Measurements from ENCODE around the gene ARL15. TPM values are rescaled to one million over a fixed set of nuclear protein-coding genes. Genes with fewer than 3 reads are reported as not detected.

ARL15 gene
- total RNA-seq, 2 donors from 2014 or later: 11.4 to 22.8 TPM

GRCh38 chr5:54326662-54327270 is 16.4 kb upstream of the ARL15 start:
- Histone ChIP-seq H3K9me3 (no peaks in the 10 kb centered on the region), H3K4me1 (no peaks in the 10 kb centered on the region), H3K27ac (no peak overlapping the region), H3K4me3 (no peak overlapping the region), H3K27me3 (no peaks in the 10 kb centered on the region), H3K36me3 (no peaks in the 10 kb centered on the region)
- DNase-seq (ENCODE audit: low spot score): no peak
- no peak for TF ChIP-seq CTCF (IDR thresholded peaks at IDR 0.05)

- Histone ChIP-seq H3K9me3 (no peaks in the 10 kb centered on the region), H3K4me3 (no peak overlapping the region), H3K27ac (no peak overlapping the region), H3K27me3 (no peaks in the 10 kb centered on the region), H3K36me3 (no peaks in the 10 kb centered on the region), H3K4me1 (no peaks in the 10 kb centered on the region)
- DNase-seq (ENCODE audit: low spot score): no peak
- no peak for TF ChIP-seq CTCF (IDR thresholded peaks at IDR 0.05)
These were observed 15.4 kb upstream of the ARL15 start for GRCh38 chr5:54325610-54326311.

GRCh38 chr5:54325272-54325609 is 14.9 kb upstream of the ARL15 start:
- Histone ChIP-seq H3K9me3 (no peaks in the 10 kb centered on the region), H3K36me3 (no peaks in the 10 kb centered on the region), H3K4me3 (no peak overlapping the region), H3K27ac (no peak overlapping the region), H3K4me1 (no peaks in the 10 kb centered on the region), H3K27me3 (no peaks in the 10 kb centered on the region)
- no peak for DNase-seq (ENCODE audit: low spot score)
- TF ChIP-seq CTCF (IDR thresholded peaks at IDR 0.05): no peak

GRCh38 chr5:54324651-54325271 is 14.4 kb upstream of the ARL15 start:
- DNase-seq (ENCODE audit: low spot score): no peak
- no peak for TF ChIP-seq CTCF (IDR thresholded peaks at IDR 0.05)
- H3K4me3 ChIP-seq: no peak overlapping the region

GRCh38 chr5:54323495-54323894 is 13.1 kb upstream of the ARL15 start:
- H3K27ac ChIP-seq: no peak overlapping the region
- H3K4me1 ChIP-seq: no peaks in the 10 kb centered on the region
- H3K36me3 ChIP-seq: no peaks in the 10 kb centered on the region
- no peaks in the 10 kb centered on the region for H3K27me3 ChIP-seq
- no peak overlapping the region for H3K4me3 ChIP-seq
- no peaks in the 10 kb centered on the region for H3K9me3 ChIP-seq
- no peak for TF ChIP-seq CTCF (IDR thresholded peaks at IDR 0.05)
- no peak for DNase-seq (ENCODE audit: low spot score)

More at GRCh38 chr5:54324651-54325271, 14.4 kb upstream of the ARL15 start:
- Histone ChIP-seq H3K9me3 (no peaks in the 10 kb centered on the region), H3K36me3 (no peaks in the 10 kb centered on the region), H3K27me3 (no peaks in the 10 kb centered on the region), H3K27ac (no peak overlapping the region), H3K4me1 (no peaks in the 10 kb centered on the region)
